ACC112 (cell line): Measurements from ENCODE around the gene CAPN10.

ENCODE experiments used
- H2AFZ ChIP-seq: fragments of 200-600 bp; sonication (generic); one replicate; pipeline ENCODE4 v1.6.0; 2017; ENCODE audit warnings: antibody characterized with exemption, low read length; ENCODE audit not compliant: unreplicated experiment
- H3K27ac ChIP-seq: fragments of 200-600 bp; sonication (generic); 2 replicates; pipeline ENCODE4 v1.5.1; 2014; ENCODE audit warnings: low read depth, mild to moderate bottlenecking, antibody characterized with exemption, low read length, moderate library complexity
- H3K27me3 ChIP-seq: fragments of 200-600 bp; sonication (generic); 2 replicates; pipeline ENCODE4 v1.6.1; 2014; ENCODE audit warnings: mild to moderate bottlenecking, antibody characterized with exemption, low read length, moderate library complexity, mixed read lengths; ENCODE audit not compliant: insufficient read depth
- H3K36me3 ChIP-seq: fragments of 200-600 bp; sonication (generic); 2 replicates; pipeline ENCODE4 v1.6.1; 2016; ENCODE audit warnings: mild to moderate bottlenecking, antibody characterized with exemption, low read length, moderate library complexity, mixed read lengths; ENCODE audit not compliant: insufficient read depth
- H3K4me1 ChIP-seq: fragments of 200-600 bp; sonication (generic); one replicate; pipeline ENCODE4 v1.6.1; 2016; ENCODE audit warnings: low read length, mixed read lengths; ENCODE audit not compliant: insufficient read depth, unreplicated experiment, control insufficient read depth
- H3K4me3 ChIP-seq: fragments of 200-600 bp; sonication (generic); 2 replicates; pipeline ENCODE4 v1.5.1; 2014; ENCODE audit warnings: mild to moderate bottlenecking, low read depth, low read length
- H3K79me2 ChIP-seq: fragments of 200-600 bp; sonication (generic); one replicate; pipeline ENCODE4 v1.6.0; 2016; ENCODE audit warnings: low read length; ENCODE audit not compliant: control insufficient read depth, unreplicated experiment, insufficient read depth

Gene CAPN10

GRCh38 chr2:240584486-240585031 is 2.0 kb upstream of the CAPN10 start:
- Histone ChIP-seq H3K27ac (no peak overlapping the region), H3K4me3 (peak overlapping the region; percentile 89), H3K4me1 (peaks cover 45% of the 10 kb centered on the region), H3K36me3 (0 out of 2 replicates have a peak, but pooled peaks cover 6% of the 10 kb centered on the region), H3K27me3 (no peaks in the 10 kb centered on the region), H3K79me2 (peaks cover 66% of the 10 kb centered on the region), H2AFZ (no peak overlapping the region)

GRCh38 chr2:240585101-240585500 is 1.4 kb upstream of the CAPN10 start:
- Histone ChIP-seq H3K27ac (no peak overlapping the region), H2AFZ (no peak overlapping the region), H3K4me1 (peaks cover 41% of the 10 kb centered on the region), H3K36me3 (0 out of 2 replicates have a peak, but pooled peaks cover 6% of the 10 kb centered on the region), H3K79me2 (peaks cover 67% of the 10 kb centered on the region), H3K4me3 (peak overlapping the region; percentile 89), H3K27me3 (no peaks in the 10 kb centered on the region)

GRCh38 chr2:240585681-240586197 is 795 bp upstream of the CAPN10 start:
- H3K36me3 ChIP-seq = 0 out of 2 replicates have a peak, but pooled peaks cover 5% of the 10 kb centered on the region
- peak overlapping the region; percentile 89 for H3K4me3 ChIP-seq
- no peaks in the 10 kb centered on the region for H3K27me3 ChIP-seq
- H3K79me2 ChIP-seq = peaks cover 63% of the 10 kb centered on the region
- H3K27ac ChIP-seq = peak overlapping the region; percentile 76
- peaks cover 37% of the 10 kb centered on the region for H3K4me1 ChIP-seq
- no peak overlapping the region for H2AFZ ChIP-seq

- Histone ChIP-seq H3K4me1 (peaks cover 42% of the 10 kb centered on the region), H3K36me3 (no peaks in the 10 kb centered on the region), H2AFZ (peak overlapping the region; percentile 50), H3K27me3 (no peaks in the 10 kb centered on the region), H3K79me2 (peaks cover 60% of the 10 kb centered on the region), H3K27ac (no peak overlapping the region), H3K4me3 (peak overlapping the region; percentile 89)
Observed at GRCh38 chr2:240586919-240587800, 626 bp downstream of the CAPN10 start.

- Histone ChIP-seq H3K27me3 (no peaks in the 10 kb centered on the region), H3K36me3 (no peaks in the 10 kb centered on the region), H3K27ac (no peak overlapping the region), H2AFZ (no peak overlapping the region), H3K4me3 (peak overlapping the region; percentile 89), H3K79me2 (peaks cover 53% of the 10 kb centered on the region), H3K4me1 (peaks cover 33% of the 10 kb centered on the region)
Observed at GRCh38 chr2:240588006-240588655, 1.6 kb downstream of the CAPN10 start.

- no peak overlapping the region for H3K27ac ChIP-seq
- H3K27me3 ChIP-seq = no peaks in the 10 kb centered on the region
- H3K4me3 ChIP-seq = no peak overlapping the region; the same call in 1 of the 2 replicates
- peaks cover 27% of the 10 kb centered on the region for H3K4me1 ChIP-seq
- no peak overlapping the region for H2AFZ ChIP-seq
- peaks cover 47% of the 10 kb centered on the region for H3K79me2 ChIP-seq
- H3K36me3 ChIP-seq = no peaks in the 10 kb centered on the region
Observed at GRCh38 chr2:240588669-240589068, 2.1 kb downstream of the CAPN10 start.

GRCh38 chr2:240589375-240589774 is 2.8 kb downstream of the CAPN10 start:
- H3K79me2 ChIP-seq = peaks cover 45% of the 10 kb centered on the region
- no peaks in the 10 kb centered on the region for H3K27me3 ChIP-seq
- H3K4me1 ChIP-seq = peaks cover 24% of the 10 kb centered on the region
- H2AFZ ChIP-seq = no peak overlapping the region
- no peaks in the 10 kb centered on the region for H3K36me3 ChIP-seq
- H3K4me3 ChIP-seq = no peak overlapping the region
- no peak overlapping the region for H3K27ac ChIP-seq

- H3K27me3 ChIP-seq = no peaks in the 10 kb centered on the region
- no peak overlapping the region for H2AFZ ChIP-seq
- no peak overlapping the region for H3K4me3 ChIP-seq
- H3K4me1 ChIP-seq = peaks cover 18% of the 10 kb centered on the region
- no peak overlapping the region for H3K27ac ChIP-seq
- H3K79me2 ChIP-seq = peaks cover 39% of the 10 kb centered on the region
- no peaks in the 10 kb centered on the region for H3K36me3 ChIP-seq
Observed at GRCh38 chr2:240589850-240590525, 3.5 kb downstream of the CAPN10 start.

- Histone ChIP-seq H3K4me1 (peaks cover 13% of the 10 kb centered on the region), H2AFZ (no peak overlapping the region), H3K79me2 (peaks cover 32% of the 10 kb centered on the region), H3K4me3 (no peak overlapping the region), H3K27ac (no peak overlapping the region), H3K36me3 (no peaks in the 10 kb centered on the region), H3K27me3 (no peaks in the 10 kb centered on the region)
Observed at GRCh38 chr2:240590681-240591111, 4.2 kb downstream of the CAPN10 start.

GRCh38 chr2:240591226-240591625 is 4.7 kb downstream of the CAPN10 start:
- H3K79me2 ChIP-seq = peaks cover 28% of the 10 kb centered on the region

More at GRCh38 chr2:240591226-240591625, 4.7 kb downstream of the CAPN10 start:
- no peaks in the 10 kb centered on the region for H3K27me3 ChIP-seq
- no peak overlapping the region for H3K4me3 ChIP-seq
- H3K4me1 ChIP-seq = peaks cover 13% of the 10 kb centered on the region
- no peak overlapping the region for H3K27ac ChIP-seq
- no peaks in the 10 kb centered on the region for H3K36me3 ChIP-seq
- no peak overlapping the region for H2AFZ ChIP-seq
